Endothelial cell (in vitro differentiated cells): ENCODE measurements around the gene LTB4R. TPM values are rescaled to one million over a fixed set of nuclear protein-coding genes. Genes with fewer than 3 reads are reported as not detected.

Source experiments
- DNase-seq: peaks from one replicate; pipeline ENCODE4 v3.0.0; 2021; ENCODE audit warnings: low spot score
- H3K27ac Mint-ChIP-seq: one replicate; pipeline ENCODE4 v1.8.0; 2021; ENCODE audit warnings: mixed read lengths, inconsistent platforms; ENCODE audit not compliant: unreplicated experiment
- H3K27me3 Mint-ChIP-seq: one replicate; pipeline ENCODE4 v1.8.0; 2021; ENCODE audit warnings: mild to moderate bottlenecking, moderate library complexity, mixed read lengths, inconsistent platforms; ENCODE audit not compliant: unreplicated experiment
- H3K36me3 Mint-ChIP-seq: one replicate; pipeline ENCODE4 v1.8.0; 2021; ENCODE audit warnings: mild to moderate bottlenecking, low read depth, mixed read lengths, inconsistent platforms; ENCODE audit not compliant: unreplicated experiment
- H3K4me1 Mint-ChIP-seq: one replicate; pipeline ENCODE4 v1.8.0; 2021; ENCODE audit warnings: mild to moderate bottlenecking, mixed read lengths, inconsistent platforms; ENCODE audit not compliant: unreplicated experiment
- H3K4me3 Mint-ChIP-seq: one replicate; pipeline ENCODE4 v1.8.0; 2021; ENCODE audit warnings: mild to moderate bottlenecking, mixed read lengths, inconsistent platforms; ENCODE audit not compliant: unreplicated experiment
- H3K9me3 Mint-ChIP-seq: one replicate; pipeline ENCODE4 v1.8.0; 2021; ENCODE audit warnings: mixed read lengths, inconsistent platforms; ENCODE audit not compliant: unreplicated experiment
- total RNA-seq: library from RNA; stranded (reverse); fragmentation: NEBNext Ultra II Directional; extraction: Animal tissue kit (Norgen Biotek cat#: 25700); gene quantifications from one replicate; pipeline ENCODE4 v1.2.1, GENCODE V29; 2021; ENCODE audit not compliant: unreplicated experiment
- TF ChIP-seq, protein P1 (sequence below): fragments of 200-600 bp; sonication (generic); IDR thresholded peaks from one replicate; pipeline ENCODE4 v1.5.0; 2021; ENCODE audit warnings: antibody characterized with exemption; ENCODE audit not compliant: unreplicated experiment

Gene LTB4R
- total RNA-seq, 1 donor from 2014 or later = 9.5 TPM

GRCh38 chr14:24360281-24360680, 49.0 kb downstream of the LTB4R start:
- no peak for DNase-seq
- peaks cover 4% of the 10 kb centered on the region for H3K4me1 Mint-ChIP-seq
- H3K36me3 Mint-ChIP-seq = peaks cover 5% of the 10 kb centered on the region
- no peak overlapping the region for H3K4me3 Mint-ChIP-seq
- no peak overlapping the region for H3K27ac Mint-ChIP-seq
- no peaks in the 10 kb centered on the region for H3K9me3 Mint-ChIP-seq
- TF ChIP-seq, protein P1, sequence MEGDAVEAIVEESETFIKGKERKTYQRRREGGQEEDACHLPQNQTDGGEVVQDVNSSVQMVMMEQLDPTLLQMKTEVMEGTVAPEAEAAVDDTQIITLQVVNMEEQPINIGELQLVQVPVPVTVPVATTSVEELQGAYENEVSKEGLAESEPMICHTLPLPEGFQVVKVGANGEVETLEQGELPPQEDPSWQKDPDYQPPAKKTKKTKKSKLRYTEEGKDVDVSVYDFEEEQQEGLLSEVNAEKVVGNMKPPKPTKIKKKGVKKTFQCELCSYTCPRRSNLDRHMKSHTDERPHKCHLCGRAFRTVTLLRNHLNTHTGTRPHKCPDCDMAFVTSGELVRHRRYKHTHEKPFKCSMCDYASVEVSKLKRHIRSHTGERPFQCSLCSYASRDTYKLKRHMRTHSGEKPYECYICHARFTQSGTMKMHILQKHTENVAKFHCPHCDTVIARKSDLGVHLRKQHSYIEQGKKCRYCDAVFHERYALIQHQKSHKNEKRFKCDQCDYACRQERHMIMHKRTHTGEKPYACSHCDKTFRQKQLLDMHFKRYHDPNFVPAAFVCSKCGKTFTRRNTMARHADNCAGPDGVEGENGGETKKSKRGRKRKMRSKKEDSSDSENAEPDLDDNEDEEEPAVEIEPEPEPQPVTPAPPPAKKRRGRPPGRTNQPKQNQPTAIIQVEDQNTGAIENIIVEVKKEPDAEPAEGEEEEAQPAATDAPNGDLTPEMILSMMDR = no peak
- peaks cover 6% of the 10 kb centered on the region for H3K27me3 Mint-ChIP-seq

- H3K27ac Mint-ChIP-seq = no peak overlapping the region
- TF ChIP-seq, protein P1 = no peak
- H3K36me3 Mint-ChIP-seq = peaks cover 5% of the 10 kb centered on the region
- peaks cover 11% of the 10 kb centered on the region for H3K27me3 Mint-ChIP-seq
- no peaks in the 10 kb centered on the region for H3K9me3 Mint-ChIP-seq
- DNase-seq = no peak
- no peak overlapping the region for H3K4me3 Mint-ChIP-seq
- H3K4me1 Mint-ChIP-seq = peaks cover 13% of the 10 kb centered on the region
Observed at GRCh38 chr14:24361326-24361725, 50.0 kb downstream of the LTB4R start.

DNA sequence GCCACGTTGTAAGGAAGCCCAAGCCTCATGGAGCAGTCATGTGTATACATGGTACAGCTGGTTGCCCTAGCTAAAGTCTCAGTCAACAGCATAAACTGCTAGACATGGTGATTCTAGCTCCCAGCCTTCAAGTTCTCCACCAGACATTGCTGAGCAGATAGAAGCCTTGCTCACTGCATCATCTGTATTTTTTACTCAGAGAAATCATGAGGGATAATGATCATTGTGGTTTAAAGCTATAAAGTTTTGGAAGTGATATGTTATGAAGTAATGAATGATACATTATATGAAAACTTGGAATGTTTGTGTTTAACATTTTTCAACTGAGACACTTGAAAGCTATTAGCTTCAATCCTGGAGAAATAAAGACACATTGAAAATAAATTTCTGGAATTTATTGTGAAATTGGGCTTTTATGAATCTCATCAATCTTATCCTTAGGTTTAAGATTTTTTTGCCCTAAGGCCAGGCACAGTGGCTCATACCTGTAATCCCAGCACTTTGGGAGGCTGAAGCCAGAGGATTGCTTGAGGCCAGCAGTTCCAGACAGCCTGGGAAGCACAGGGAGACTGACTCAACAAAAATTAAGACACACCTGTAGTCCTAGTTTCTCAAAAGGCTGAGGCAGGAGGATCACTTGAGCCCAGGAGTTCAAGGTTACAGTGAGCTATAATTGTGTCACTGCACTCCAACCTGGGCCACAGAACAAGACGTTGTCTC, 51.1 kb downstream of the LTB4R start:
- TF ChIP-seq, protein P1 = no peak
- peaks cover 11% of the 10 kb centered on the region for H3K27me3 Mint-ChIP-seq
- peaks cover 14% of the 10 kb centered on the region for H3K4me1 Mint-ChIP-seq
- no peaks in the 10 kb centered on the region for H3K9me3 Mint-ChIP-seq
- H3K36me3 Mint-ChIP-seq = peaks cover 5% of the 10 kb centered on the region
- H3K4me3 Mint-ChIP-seq = no peak overlapping the region
- no peak for DNase-seq
- H3K27ac Mint-ChIP-seq = no peak overlapping the region

- no peak for DNase-seq
- Mint-ChIP-seq H3K36me3 (peaks cover 5% of the 10 kb centered on the region), H3K27me3 (peaks cover 11% of the 10 kb centered on the region), H3K9me3 (no peaks in the 10 kb centered on the region), H3K27ac (no peak overlapping the region), H3K4me1 (peaks cover 19% of the 10 kb centered on the region), H3K4me3 (no peak overlapping the region)
- TF ChIP-seq, protein P1 = no peak
Observed at GRCh38 chr14:24363401-24363800, 52.1 kb downstream of the LTB4R start.

- Mint-ChIP-seq H3K27me3 (peaks cover 11% of the 10 kb centered on the region), H3K9me3 (no peaks in the 10 kb centered on the region), H3K4me1 (peaks cover 19% of the 10 kb centered on the region), H3K27ac (no peak overlapping the region), H3K36me3 (peaks cover 5% of the 10 kb centered on the region), H3K4me3 (no peak overlapping the region)
- TF ChIP-seq, protein P1 = no peak
- DNase-seq = no peak
Observed at GRCh38 chr14:24364841-24365240, 53.5 kb downstream of the LTB4R start.
